ENCODE results near the gene KCNE3.

KCNE3 gene

GRCh38 chr11:74505911-74506310, 38.6 kb upstream of the KCNE3 start:
- no peaks in the 10 kb centered on the region for H3K4me1 ChIP-seq (ENCODE audit: insufficient read depth, low read length, poor library complexity, severe bottlenecking)
- TF ChIP-seq CTCF (conservative IDR thresholded peaks at IDR 0.05; ENCODE audit: low read length) (no peak), EZH2phosphoT487 (IDR thresholded peaks at IDR 0.05; ENCODE audit: borderline replicate concordance) (no peak)
- no peak overlapping the region for H3K4me3 ChIP-seq (ENCODE audit: low read length, poor library complexity, severe bottlenecking)
- no peaks in the 10 kb centered on the region for H4K20me1 ChIP-seq (ENCODE audit: insufficient read depth, low read length, poor library complexity, severe bottlenecking)
- H3K36me3 ChIP-seq (ENCODE audit: insufficient read depth, low read length): no peaks in the 10 kb centered on the region
- no peak overlapping the region for H2AFZ ChIP-seq (ENCODE audit: low read length)
- H3K9me2 ChIP-seq (replicated peaks; ENCODE audit: low read depth, low read length): no peaks in the 10 kb centered on the region
- H3K79me2 ChIP-seq (ENCODE audit: insufficient read depth, low read length): no peaks in the 10 kb centered on the region
- H3F3A ChIP-seq (ENCODE audit: low read depth): no peaks in the 10 kb centered on the region
- H3K4me2 ChIP-seq (ENCODE audit: low read depth, low read length, poor library complexity, severe bottlenecking): no peak overlapping the region
- H3K9ac ChIP-seq (ENCODE audit: low read depth, low read length, poor library complexity, severe bottlenecking): no peak overlapping the region
- no peaks in the 10 kb centered on the region; the same call in 1 of the 2 replicates for H3K9me3 ChIP-seq (ENCODE audit: insufficient read depth, low read depth, low read length)
- H3K27me3 ChIP-seq (ENCODE audit: insufficient read depth, low read length, poor library complexity, severe bottlenecking): no peaks in the 10 kb centered on the region

GRCh38 chr11:74504100-74504691, 36.8 kb upstream of the KCNE3 start:
- H3F3A ChIP-seq (ENCODE audit: low read depth): no peaks in the 10 kb centered on the region
- TF ChIP-seq CTCF (conservative IDR thresholded peaks at IDR 0.05; ENCODE audit: low read length): no peak
- no peak for TF ChIP-seq EZH2phosphoT487 (IDR thresholded peaks at IDR 0.05; ENCODE audit: borderline replicate concordance)
- H3K4me1 ChIP-seq (ENCODE audit: insufficient read depth, low read length, poor library complexity, severe bottlenecking): no peaks in the 10 kb centered on the region
- no peak overlapping the region for H3K4me2 ChIP-seq (ENCODE audit: low read depth, low read length, poor library complexity, severe bottlenecking)
- no peak overlapping the region for H3K9ac ChIP-seq (ENCODE audit: low read depth, low read length, poor library complexity, severe bottlenecking)
- H3K9me3 ChIP-seq (ENCODE audit: insufficient read depth, low read depth, low read length): no peaks in the 10 kb centered on the region; the same call in 1 of the 2 replicates
- no peak overlapping the region for H3K4me3 ChIP-seq (ENCODE audit: low read length, poor library complexity, severe bottlenecking)
- H3K27me3 ChIP-seq (ENCODE audit: insufficient read depth, low read length, poor library complexity, severe bottlenecking): no peaks in the 10 kb centered on the region
- no peaks in the 10 kb centered on the region for H3K79me2 ChIP-seq (ENCODE audit: insufficient read depth, low read length)
- H4K20me1 ChIP-seq (ENCODE audit: insufficient read depth, low read length, poor library complexity, severe bottlenecking): no peaks in the 10 kb centered on the region
- no peak overlapping the region for H2AFZ ChIP-seq (ENCODE audit: low read length)
- H3K36me3 ChIP-seq (ENCODE audit: insufficient read depth, low read length): no peaks in the 10 kb centered on the region
- no peaks in the 10 kb centered on the region for H3K9me2 ChIP-seq (replicated peaks; ENCODE audit: low read depth, low read length)

- H3K9me2 ChIP-seq (replicated peaks; ENCODE audit: low read depth, low read length): no peaks in the 10 kb centered on the region
Observed at GRCh38 chr11:74494916-74495315, 27.6 kb upstream of the KCNE3 start.

More at GRCh38 chr11:74494916-74495315, 27.6 kb upstream of the KCNE3 start:
- H3K27me3 ChIP-seq (ENCODE audit: insufficient read depth, low read length, poor library complexity, severe bottlenecking): no peaks in the 10 kb centered on the region
- no peak overlapping the region for H2AFZ ChIP-seq (ENCODE audit: low read length)
- H3K9ac ChIP-seq (ENCODE audit: low read depth, low read length, poor library complexity, severe bottlenecking): no peak overlapping the region
- no peaks in the 10 kb centered on the region for H4K20me1 ChIP-seq (ENCODE audit: insufficient read depth, low read length, poor library complexity, severe bottlenecking)
- no peaks in the 10 kb centered on the region for H3F3A ChIP-seq (ENCODE audit: low read depth)
- H3K36me3 ChIP-seq (ENCODE audit: insufficient read depth, low read length): no peaks in the 10 kb centered on the region
- H3K4me2 ChIP-seq (ENCODE audit: low read depth, low read length, poor library complexity, severe bottlenecking): no peak overlapping the region
- no peaks in the 10 kb centered on the region for H3K79me2 ChIP-seq (ENCODE audit: insufficient read depth, low read length)
- no peaks in the 10 kb centered on the region for H3K9me3 ChIP-seq (ENCODE audit: insufficient read depth, low read depth, low read length)
- no peak overlapping the region for H3K4me3 ChIP-seq (ENCODE audit: low read length, poor library complexity, severe bottlenecking)
- TF ChIP-seq CTCF (conservative IDR thresholded peaks at IDR 0.05; ENCODE audit: low read length) (no peak), EZH2phosphoT487 (IDR thresholded peaks at IDR 0.05; ENCODE audit: borderline replicate concordance) (no peak)
- no peaks in the 10 kb centered on the region for H3K4me1 ChIP-seq (ENCODE audit: insufficient read depth, low read length, poor library complexity, severe bottlenecking)
